Measurements from ENCODE around the gene ASB18. TPM values are rescaled to one million over a fixed set of nuclear protein-coding genes. Genes with fewer than 3 reads are reported as not detected.

ASB18 gene
- polyA plus RNA-seq, 3 donors = not detected

GRCh38 chr2:236179236-236180075 is 84.8 kb downstream of the ASB18 start:
- no peak for TF ChIP-seq CTCF (IDR thresholded peaks at IDR 0.05)
- no peak for DNase-seq
- Histone ChIP-seq H3K27me3 (ENCODE audit: control insufficient read depth in 2 of 2, insufficient read depth in 2 of 2, low read length in 2 of 2) (peaks cover 67 to 79% of the 10 kb centered on the region in 2 donors), H3K27ac (ENCODE audit: low read depth in 1 of 2, low read length in 2 of 2) (no peak overlapping the region), H3K9ac (ENCODE audit: insufficient read depth, low read length, poor library complexity, severe bottlenecking) (no peak overlapping the region), H3K79me2 (ENCODE audit: insufficient read depth, low read length) (no peaks in the 10 kb centered on the region), H3K9me3 (replicated peaks in 1 of 2; ENCODE audit: control insufficient read depth in 1 of 2, insufficient read depth in 1 of 2, low read length in 2 of 2) (peaks cover 3 to 46% of the 10 kb centered on the region in 2 donors), H3K36me3 (replicated peaks in 1 of 2; ENCODE audit: control insufficient read depth in 1 of 2, insufficient read depth in 2 of 2, low read length in 2 of 2) (no peaks in the 10 kb centered on the region), H3K4me3 (replicated peaks in 1 of 3; ENCODE audit: low read depth in 2 of 3, low read length in 3 of 3) (no peak overlapping the region), H4K20me1 (ENCODE audit: insufficient read depth, low read length) (no peaks in the 10 kb centered on the region), H3K4me1 (ENCODE audit: control insufficient read depth in 1 of 2, insufficient read depth in 2 of 2, low read length in 2 of 2) (no peaks in the 10 kb centered on the region), H2AFZ (ENCODE audit: insufficient read depth, low read depth, low read length, poor library complexity, severe bottlenecking) (no peak overlapping the region), H3K4me2 (replicated peaks; ENCODE audit: extremely low read depth, low read length, poor library complexity, severe bottlenecking) (no peak overlapping the region)
- Mint-ChIP-seq H3K4me3 (peak overlapping the region in 1 of 2 donors; percentile 80), H3K36me3 (peaks cover 0 to 1% of the 10 kb centered on the region in 2 donors), H3K9me3 (peaks cover 0 to 26% (median 13%) of the 10 kb centered on the region in 7 donors), H3K27me3 (ENCODE audit: low read depth in 3 of 3) (peaks cover 73 to 95% (median 73%) of the 10 kb centered on the region in 3 donors), H3K27ac (no peak overlapping the region), H3K4me1 (no peaks in the 10 kb centered on the region)
- WGBS (ENCODE audit: insufficient coverage) = 6% methylated on average over 27 of the region's 59 CpGs
- intact Hi-C loops (cut with micrococcal nuclease) = no loop called here

- peaks cover 3 to 51% of the 10 kb centered on the region in 2 donors for H3K9me3 ChIP-seq (replicated peaks in 1 of 2; ENCODE audit: control insufficient read depth in 1 of 2, insufficient read depth in 1 of 2, low read length in 2 of 2)
- no peaks in the 10 kb centered on the region for H3K36me3 ChIP-seq (replicated peaks in 1 of 2; ENCODE audit: control insufficient read depth in 1 of 2, insufficient read depth in 2 of 2, low read length in 2 of 2)
- H3K4me1 Mint-ChIP-seq = no peaks in the 10 kb centered on the region
- H3K4me1 ChIP-seq (ENCODE audit: control insufficient read depth in 1 of 2, insufficient read depth in 2 of 2, low read length in 2 of 2) = no peaks in the 10 kb centered on the region
- no peak overlapping the region for H3K4me2 ChIP-seq (replicated peaks; ENCODE audit: extremely low read depth, low read length, poor library complexity, severe bottlenecking)
- H3K27me3 Mint-ChIP-seq (ENCODE audit: low read depth in 3 of 3) = peaks cover 79 to 96% (median 79%) of the 10 kb centered on the region in 3 donors
- H3K79me2 ChIP-seq (ENCODE audit: insufficient read depth, low read length) = no peaks in the 10 kb centered on the region
- H4K20me1 ChIP-seq (ENCODE audit: insufficient read depth, low read length) = no peaks in the 10 kb centered on the region
- H3K27ac Mint-ChIP-seq = no peak overlapping the region
- H2AFZ ChIP-seq (ENCODE audit: insufficient read depth, low read depth, low read length, poor library complexity, severe bottlenecking) = no peak overlapping the region
- peak overlapping the region in 1 of 2 donors; percentile 80 for H3K4me3 Mint-ChIP-seq
- no peak overlapping the region for H3K27ac ChIP-seq (ENCODE audit: low read depth in 1 of 2, low read length in 2 of 2)
- no peak for TF ChIP-seq CTCF (IDR thresholded peaks at IDR 0.05)
- intact Hi-C loops (cut with micrococcal nuclease) = no loop called here
- H3K4me3 ChIP-seq (replicated peaks in 1 of 3; ENCODE audit: low read depth in 2 of 3, low read length in 3 of 3) = no peak overlapping the region
- DNase-seq = no peak
- 2% methylated on average over 9 of the region's 15 CpGs for WGBS (ENCODE audit: insufficient coverage)
- peaks cover 73 to 85% of the 10 kb centered on the region in 2 donors for H3K27me3 ChIP-seq (ENCODE audit: control insufficient read depth in 2 of 2, insufficient read depth in 2 of 2, low read length in 2 of 2)
- peaks cover 0 to 1% of the 10 kb centered on the region in 2 donors for H3K36me3 Mint-ChIP-seq
- H3K9ac ChIP-seq (ENCODE audit: insufficient read depth, low read length, poor library complexity, severe bottlenecking) = no peak overlapping the region
- H3K9me3 Mint-ChIP-seq = peaks cover 0 to 28% (median 13%) of the 10 kb centered on the region in 7 donors
Measured at GRCh38 chr2:236178890-236179235, 85.3 kb downstream of the ASB18 start.
